PC-3 (cell line): Measurements from ENCODE around the gene RRAS. TPM values are rescaled to one million over a fixed set of nuclear protein-coding genes. Genes with fewer than 3 reads are reported as not detected.
A peak's percentile ranks its signal among the peaks of the same experiment; 100 is the strongest.

ENCODE experiments used
- ATAC-seq: fragments of 200-7000 bp; cut with Tn5 transposase; 2 replicates; pipeline ENCODE4 v1.9.1; 2020; ENCODE audit warnings: mild to moderate bottlenecking, moderate library complexity
- BruUV-seq: library from RNA; stranded (reverse); fragments of 400-500 nt; replicated peaks from 2 replicates; lab custom pipeline; 2021; lab: Mats Ljungman, UMichigan
- CTCF ChIA-PET: fragments of 300-600 bp; sonication (Branson Sonifier 250); formaldehyde crosslinking; loops from one replicate; lab custom pipeline; 2022; ENCODE audit warnings: antibody characterized with exemption; lab: Charles Lee
- POLR2A ChIA-PET: fragments of 300-600 bp; sonication (Branson Sonifier 250); formaldehyde crosslinking; loops from one replicate; lab custom pipeline; 2022; ENCODE audit warnings: antibody characterized with exemption; ENCODE audit not compliant: unreplicated experiment; lab: Charles Lee
- DNase-seq: peaks from one replicate; pipeline ENCODE4 v3.0.0-alpha.2; 2015
- H2AFZ ChIP-seq: fragments of 300-600 bp; sonication (generic); 2 replicates; pipeline ENCODE4 v1.6.0; 2016; ENCODE audit warnings: antibody characterized with exemption, low read length
- H3F3A ChIP-seq: fragments of 300-600 bp; sonication (generic); one replicate; pipeline ENCODE4 v1.6.0; 2017; ENCODE audit warnings: antibody characterized with exemption, low read length, control low read depth, mild to moderate bottlenecking; ENCODE audit not compliant: unreplicated experiment
- H3K27ac ChIP-seq: fragments of 300-600 bp; sonication (generic); 2 replicates; pipeline ENCODE4 v1.5.1; 2016; ENCODE audit warnings: mild to moderate bottlenecking, low read length
- H3K27me3 ChIP-seq: fragments of 300-600 bp; sonication (generic); 2 replicates; pipeline ENCODE4 v1.6.1; 2016; ENCODE audit warnings: low read length, mixed read lengths
- H3K36me3 ChIP-seq: fragments of 300-600 bp; sonication (generic); 2 replicates; pipeline ENCODE4 v1.6.1; 2016; ENCODE audit warnings: low read depth, mixed run types, low read length, mixed read lengths
- H3K4me1 ChIP-seq: fragments of 300-600 bp; sonication (generic); 2 replicates; pipeline ENCODE4 v1.5.1; 2016; ENCODE audit warnings: low read length; ENCODE audit not compliant: insufficient read depth
- H3K4me2 ChIP-seq: fragments of 300-600 bp; sonication (generic); 2 replicates; pipeline ENCODE4 v1.6.0; 2016; ENCODE audit warnings: low read length
- H3K4me3 ChIP-seq: fragments of 300-600 bp; sonication (generic); 2 replicates; pipeline ENCODE4 v1.5.1; 2016; ENCODE audit warnings: mild to moderate bottlenecking, low read length, mixed read lengths
- H3K79me2 ChIP-seq: fragments of 300-600 bp; sonication (generic); 2 replicates; pipeline ENCODE4 v1.6.1; 2017; ENCODE audit warnings: low read length, mixed read lengths
- H3K9ac ChIP-seq: fragments of 300-600 bp; sonication (generic); 2 replicates; pipeline ENCODE4 v1.6.0; 2016; ENCODE audit warnings: mild to moderate bottlenecking, low read length
- H3K9me2 ChIP-seq: fragments of 300-600 bp; sonication (generic); replicated peaks from 2 replicates; pipeline ENCODE4 v1.6.1; 2016; ENCODE audit warnings: mixed run types, low read length, mixed read lengths
- H3K9me3 ChIP-seq: fragments of 300-600 bp; sonication (generic); 2 replicates; pipeline ENCODE4 v1.6.1; 2016; ENCODE audit warnings: low read length, mixed read lengths
- H4K20me1 ChIP-seq: fragments of 300-600 bp; sonication (generic); 2 replicates; pipeline ENCODE4 v1.6.1; 2016; ENCODE audit warnings: low read length, mixed read lengths
- CTCF ChIP-seq: fragments of 300-600 bp; sonication (generic); conservative IDR thresholded peaks from 2 replicates; pipeline ENCODE4 v1.5.1; 2017; ENCODE audit warnings: antibody characterized with exemption, low read depth, mild to moderate bottlenecking, low read length
- EZH2 ChIP-seq: fragments of 300-600 bp; sonication (generic); IDR thresholded peaks from one replicate; pipeline ENCODE4 v1.6.1; 2017; ENCODE audit warnings: antibody characterized with exemption, mild to moderate bottlenecking, low read length; ENCODE audit not compliant: unreplicated experiment
- EZH2phosphoT487 ChIP-seq: fragments of 300-600 bp; sonication (generic); IDR thresholded peaks from 2 replicates; pipeline ENCODE4 v1.6.1; 2018; ENCODE audit warnings: mild to moderate bottlenecking, antibody characterized with exemption, low read length, borderline replicate concordance
- intact Hi-C: fragments of 100-400 bp; cut with micrococcal nuclease; formaldehyde crosslinking; loops from 2 replicates; pipeline ENCODE4 v1.9.0; 2023
- total RNA-seq: library from RNA; depleted of rRNA; stranded (reverse); fragments of >200 nt; gene quantifications from 2 replicates; pipeline ENCODE4 v1.2.3, GENCODE V29; 2014

Gene RRAS
- total RNA-seq, 1 experiment from 2014 or later: 32.0 TPM

GRCh38 chr19:49595819-49596404 lies 44.0 kb downstream of the RRAS start:
- Histone ChIP-seq H3K4me2 (no peak overlapping the region), H3K9me3 (no peaks in the 10 kb centered on the region), H3F3A (no peaks in the 10 kb centered on the region), H3K9me2 (no peaks in the 10 kb centered on the region), H3K27ac (no peak overlapping the region), H2AFZ (no peak overlapping the region), H3K79me2 (peaks cover 64% of the 10 kb centered on the region), H3K36me3 (peaks cover 50% of the 10 kb centered on the region), H3K4me3 (no peak overlapping the region), H4K20me1 (peaks cover 12% of the 10 kb centered on the region), H3K9ac (no peak overlapping the region), H3K27me3 (no peaks in the 10 kb centered on the region), H3K4me1 (peaks cover 7% of the 10 kb centered on the region; the same call in 1 of the 2 replicates)
- TSS peak; percentile 7 for BruUV-seq
- ChIA-PET CTCF (no interaction called here), POLR2A (interaction anchor here (0.7 kb wide), 1 partner anchor 68 kb away, joined by 5 read pairs; no protein-coding TSS in a partner anchor)
- ATAC-seq: no peak
- intact Hi-C loops: no loop called here
- no peak for TF ChIP-seq CTCF
- no peak for DNase-seq

DNA sequence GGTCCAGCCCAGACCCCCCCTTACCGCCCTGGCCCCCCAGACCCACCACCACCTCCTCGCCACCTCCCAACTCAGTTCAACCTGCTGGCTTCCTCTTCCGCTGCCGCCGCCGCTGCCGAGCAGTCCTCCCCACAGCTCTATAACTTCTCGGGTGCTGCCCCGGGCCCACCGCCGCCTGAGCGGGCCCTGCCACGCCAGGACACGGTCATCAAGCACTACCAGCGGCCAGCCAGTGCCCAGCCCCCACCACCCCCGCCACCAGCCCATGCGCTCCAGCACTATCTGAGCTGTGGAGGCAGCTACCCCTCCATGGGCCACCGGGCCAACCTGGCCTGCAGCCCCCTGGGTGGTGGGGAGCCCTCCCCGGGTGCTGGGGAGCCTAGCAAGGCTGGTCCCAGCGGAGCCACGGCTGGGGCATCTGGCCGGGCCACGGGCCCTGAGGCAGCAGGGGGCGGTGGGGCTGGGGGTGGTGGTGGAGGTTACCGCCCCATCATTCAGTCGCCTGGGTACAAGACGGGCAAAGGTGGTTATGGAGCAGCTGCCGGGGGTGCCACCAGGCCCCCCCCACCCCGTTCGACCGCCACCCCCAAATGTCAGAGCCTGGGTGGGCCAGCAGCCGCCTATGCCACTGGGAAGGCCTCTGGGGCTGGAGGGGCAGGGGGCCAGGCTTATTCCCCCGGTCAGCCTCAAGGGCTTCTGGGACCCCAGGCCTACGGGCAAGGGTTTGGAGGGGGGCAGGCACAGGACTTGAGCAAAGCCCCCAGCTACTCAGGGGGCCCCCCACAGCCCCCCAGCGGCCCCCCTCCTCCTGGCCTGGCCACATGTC lies 44.7 kb downstream of the RRAS start:
- H2AFZ ChIP-seq: no peak overlapping the region
- no peak overlapping the region for H3K9ac ChIP-seq
- H3K4me3 ChIP-seq: no peak overlapping the region
- H3K27ac ChIP-seq: no peak overlapping the region
- DNase-seq (no peak), ATAC-seq (no peak)
- intact Hi-C loops: no loop called here
- BruUV-seq: no TSS peak
- POLR2A ChIA-PET: no interaction called here
- peaks cover 12% of the 10 kb centered on the region for H4K20me1 ChIP-seq
- no peaks in the 10 kb centered on the region for H3K9me3 ChIP-seq
- H3K4me2 ChIP-seq: no peak overlapping the region
- H3K79me2 ChIP-seq: peaks cover 71% of the 10 kb centered on the region
- CTCF ChIA-PET: no interaction called here
- H3K9me2 ChIP-seq: no peaks in the 10 kb centered on the region
- peaks cover 7% of the 10 kb centered on the region; the same call in 1 of the 2 replicates for H3K4me1 ChIP-seq
- peaks cover 46% of the 10 kb centered on the region for H3K36me3 ChIP-seq
- no peak for TF ChIP-seq EZH2
- TF ChIP-seq CTCF: no peak
- no peak for TF ChIP-seq EZH2phosphoT487
- no peaks in the 10 kb centered on the region for H3F3A ChIP-seq
- H3K27me3 ChIP-seq: no peaks in the 10 kb centered on the region
